ENCODE data around the gene ING5. TPM values are rescaled to one million over a fixed set of nuclear protein-coding genes. Genes with fewer than 3 reads are reported as not detected.

ING5 gene
- total RNA-seq, 2 donors from 2014 or later, result 50.2 to 60.8 TPM

DNA sequence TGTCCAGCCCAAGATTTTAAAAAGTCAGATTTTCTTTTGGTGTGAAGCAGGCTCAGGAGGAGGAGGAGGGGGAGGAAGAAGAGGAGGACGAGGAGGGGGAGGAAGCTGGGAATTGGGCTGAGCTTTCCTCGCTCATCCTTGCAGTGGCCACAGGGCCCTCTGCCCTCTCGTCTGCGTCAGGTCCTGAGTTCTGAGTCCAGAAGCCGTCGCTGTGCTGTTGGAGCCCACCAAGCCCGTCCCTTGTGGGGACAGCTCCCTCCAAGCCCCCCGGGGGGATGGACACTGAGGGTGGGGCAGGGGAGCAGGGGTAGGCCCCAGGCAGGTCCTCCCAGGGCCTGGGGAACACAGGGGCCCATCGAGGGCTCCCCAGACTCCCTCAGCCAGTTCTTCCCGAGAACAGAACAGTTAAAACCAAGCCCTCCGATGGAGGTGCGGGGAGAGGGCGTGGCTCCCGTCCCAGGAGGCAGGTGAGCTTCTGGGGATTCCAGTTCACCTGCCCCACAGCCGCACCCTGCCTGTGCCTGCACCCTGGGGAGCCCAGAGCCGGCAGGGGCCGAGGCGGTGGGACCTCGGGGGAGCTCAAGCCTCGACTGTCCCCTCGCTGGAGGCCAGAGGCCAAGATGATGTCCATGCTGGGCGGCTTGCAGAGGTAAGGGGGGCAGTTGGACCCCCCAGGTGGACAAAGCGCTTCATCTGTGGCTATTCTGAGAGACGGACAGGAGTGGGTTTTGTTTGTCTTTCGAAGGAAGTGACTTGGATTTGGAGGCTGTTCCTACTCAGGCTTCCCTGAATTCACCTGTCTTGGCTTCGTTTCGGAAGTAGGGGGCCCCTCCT, 74.7 kb downstream of the ING5 start, which contains the start of gene GAL3ST2:
Gene GAL3ST2, plus strand, starts transcription at position 487 of the 834 bp plus-strand sequence. Its CDS starts 134 bp downstream, at position 621.
- Mint-ChIP-seq H3K36me3 (ENCODE audit: low read depth) (no peaks in the 10 kb centered on the region), H3K27me3 (no peaks in the 10 kb centered on the region), H3K4me3 (no peak within 1 kb of the TSS), H3K27ac (peak within 1 kb of the TSS; percentile 39), H3K4me1 (peaks cover 9% of the 10 kb centered on the region)
- H3K9me3 ChIP-seq (ENCODE audit: control insufficient read depth, low read length, poor library complexity, severe bottlenecking), result no peaks in the 10 kb centered on the region
- DNase-seq (no peak), ATAC-seq (no peak)

GRCh38 chr2:241777170-241777685, 75.4 kb downstream of the ING5 start:
- Mint-ChIP-seq H3K4me1 (peaks cover 3% of the 10 kb centered on the region), H3K27me3 (no peaks in the 10 kb centered on the region), H3K36me3 (ENCODE audit: low read depth) (no peaks in the 10 kb centered on the region), H3K4me3 (no peak overlapping the region), H3K27ac (no peak overlapping the region)
- DNase-seq, result no peak
- no peak for ATAC-seq
- no peaks in the 10 kb centered on the region for H3K9me3 ChIP-seq (ENCODE audit: control insufficient read depth, low read length, poor library complexity, severe bottlenecking)

DNA sequence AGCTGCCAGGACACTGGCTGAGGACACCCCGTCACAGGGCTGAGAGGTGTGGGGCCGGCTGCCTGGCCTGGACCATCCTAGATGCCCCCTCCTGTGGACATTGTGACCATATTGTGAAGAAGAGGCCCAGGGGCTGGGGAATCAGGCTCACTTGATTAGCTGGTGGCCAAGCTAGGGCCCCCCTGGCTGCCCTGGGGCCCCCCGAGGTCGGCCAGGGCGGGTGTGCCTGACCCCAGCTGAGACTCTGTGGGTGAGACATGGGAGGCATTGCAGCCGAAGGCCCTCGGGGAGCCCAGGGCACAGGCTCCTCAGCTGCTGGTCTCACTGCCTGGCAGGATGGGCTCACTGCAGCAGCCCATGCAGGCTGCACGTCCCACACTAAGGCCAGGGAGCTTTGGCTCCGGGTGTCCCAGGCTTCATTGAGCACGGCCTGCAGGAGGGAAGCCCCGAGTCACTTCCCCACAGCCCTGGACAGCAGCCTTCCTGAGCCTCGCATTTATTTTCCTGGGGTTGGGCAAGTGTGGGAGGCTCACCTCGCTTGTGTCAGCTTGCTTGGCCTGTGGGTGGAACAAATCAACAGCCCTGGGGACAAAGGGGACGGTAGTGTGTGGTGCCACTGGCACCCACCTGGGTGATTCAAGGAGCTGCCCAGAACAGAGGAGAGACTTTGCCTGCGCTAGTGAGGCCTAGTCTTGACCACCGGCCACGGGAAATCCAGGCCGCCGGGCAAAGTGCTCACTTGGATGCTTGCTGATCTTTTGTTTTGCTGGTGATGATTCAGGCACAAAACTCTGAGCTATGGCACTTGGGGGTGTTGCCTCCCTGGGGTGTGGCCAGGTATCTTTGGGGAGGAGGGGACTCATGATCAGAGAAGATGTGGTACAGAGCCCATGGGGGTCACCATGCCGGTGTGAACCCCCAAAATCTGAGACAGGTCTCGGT, 76.1 kb downstream of the ING5 start:
- Mint-ChIP-seq H3K27ac (no peak overlapping the region), H3K27me3 (no peaks in the 10 kb centered on the region), H3K4me3 (no peak overlapping the region), H3K4me1 (peaks cover 2% of the 10 kb centered on the region), H3K36me3 (ENCODE audit: low read depth) (no peaks in the 10 kb centered on the region)
- DNase-seq, result no peak
- no peak for ATAC-seq
- H3K9me3 ChIP-seq (ENCODE audit: control insufficient read depth, low read length, poor library complexity, severe bottlenecking), result no peaks in the 10 kb centered on the region

Other genes starting within 250 kb of the ING5 start
- gene STK25, start 193.5 kb upstream of the ING5 start, total RNA-seq, result 100 to 1,000 TPM; 105 to 109 TPM
- gene BOK, start 143.3 kb upstream of the ING5 start, total RNA-seq, result not detected
- 10 to 100 TPM; 28.0 to 36.9 TPM for gene THAP4, start 64.9 kb upstream of the ING5 start, total RNA-seq
- gene ATG4B, start 64.3 kb upstream of the ING5 start, total RNA-seq, result 100 to 1,000 TPM; 104 to 119 TPM
- 10 to 100 TPM; 11.9 TPM for gene DTYMK, start 15.2 kb upstream of the ING5 start, total RNA-seq
- gene D2HGDH, start 32.6 kb downstream of the ING5 start, total RNA-seq, result 10 to 100 TPM; 28.0 to 32.6 TPM
- gene GAL3ST2, start 74.8 kb downstream of the ING5 start, total RNA-seq, result 1 to 10 TPM; 2.2 to 2.4 TPM
- gene NEU4, start 107.2 kb downstream of the ING5 start, total RNA-seq, result 1 to 10 TPM; 4.1 to 9.4 TPM
- gene PDCD1, start 156.9 kb downstream of the ING5 start, total RNA-seq, result 10 to 100 TPM in 1 of 2 donors, 1 to 10 TPM in 1; 8.1 to 10.4 TPM
- under 1 TPM in 1 of 2 donors, not detected in 1; 0.12 TPM for gene RTP5, start 167.7 kb downstream of the ING5 start, total RNA-seq

Data from T-helper 17 cell (primary cell).